Glomerular visceral epithelial cell (primary cell): ENCODE results near the gene GAPDHS.
A peak's percentile ranks its signal among the peaks of the same experiment; 100 is the strongest.

Experiments
- DNase-seq: peaks from one replicate; pipeline ENCODE4 v3.0.0-alpha.2; 2016; ENCODE audit errors: extremely low spot score

GAPDHS gene

GRCh38 chr19:35510626-35510964 is 22.7 kb upstream of the GAPDHS start:
- DNase-seq: no peak

- DNase-seq: no peak
Observed at GRCh38 chr19:35511337-35511736, 21.9 kb upstream of the GAPDHS start.

- DNase-seq: no peak
Observed at GRCh38 chr19:35512831-35513627, 20.2 kb upstream of the GAPDHS start.

GRCh38 chr19:35513628-35514281 is 19.5 kb upstream of the GAPDHS start, which contains the start of gene DMKN:
DMKN (minus strand) TSS chr19:35513649; CDS start chr19:35513475, 174 bp downstream.
- DNase-seq: no peak

- DNase-seq: no peak
Observed at GRCh38 chr19:35514282-35514809, 18.9 kb upstream of the GAPDHS start.

GRCh38 chr19:35516310-35516709 is 16.9 kb upstream of the GAPDHS start:
- no peak for DNase-seq

- DNase-seq: no peak
Observed at GRCh38 chr19:35517342-35517741, 15.9 kb upstream of the GAPDHS start.

- peak; percentile 73 for DNase-seq
Observed at GRCh38 chr19:35518313-35518712, 14.9 kb upstream of the GAPDHS start.

GRCh38 chr19:35519291-35519690 is 14.0 kb upstream of the GAPDHS start:
- DNase-seq: no peak

GRCh38 chr19:35521124-35521743 is 12.0 kb upstream of the GAPDHS start:
- no peak for DNase-seq

GRCh38 chr19:35522745-35523327 is 10.4 kb upstream of the GAPDHS start:
- no peak for DNase-seq

GRCh38 chr19:35524181-35524837 is 8.9 kb upstream of the GAPDHS start:
- DNase-seq: no peak

- no peak for DNase-seq
Observed at GRCh38 chr19:35525873-35526272, 7.4 kb upstream of the GAPDHS start.

- peak; percentile 31 for DNase-seq
Observed at GRCh38 chr19:35528218-35529038, 4.8 kb upstream of the GAPDHS start, which contains the start of gene SBSN. SBSN (minus strand) TSS chr19:35528311; CDS start chr19:35528281, 30 bp downstream.

GRCh38 chr19:35529241-35530218 is 3.7 kb upstream of the GAPDHS start:
- no peak for DNase-seq

GRCh38 chr19:35531291-35531690 is 2.0 kb upstream of the GAPDHS start:
- DNase-seq: no peak

GRCh38 chr19:35533822-35534392 is 651 bp downstream of the GAPDHS start:
- DNase-seq: peak; percentile 44

GRCh38 chr19:35534803-35535480 is 1.7 kb downstream of the GAPDHS start:
- no peak for DNase-seq

GRCh38 chr19:35539314-35539713 is 6.1 kb downstream of the GAPDHS start:
- no peak for DNase-seq
